Activated T-cell treated with anti-CD3 and anti-CD28 coated beads for 4 hours (primary cell): Measurements from ENCODE around the gene PRKN.

Source experiments
- DNase-seq: peaks from one replicate; pipeline ENCODE4 v3.0.0-alpha.2; 2020

The PRKN gene

DNA sequence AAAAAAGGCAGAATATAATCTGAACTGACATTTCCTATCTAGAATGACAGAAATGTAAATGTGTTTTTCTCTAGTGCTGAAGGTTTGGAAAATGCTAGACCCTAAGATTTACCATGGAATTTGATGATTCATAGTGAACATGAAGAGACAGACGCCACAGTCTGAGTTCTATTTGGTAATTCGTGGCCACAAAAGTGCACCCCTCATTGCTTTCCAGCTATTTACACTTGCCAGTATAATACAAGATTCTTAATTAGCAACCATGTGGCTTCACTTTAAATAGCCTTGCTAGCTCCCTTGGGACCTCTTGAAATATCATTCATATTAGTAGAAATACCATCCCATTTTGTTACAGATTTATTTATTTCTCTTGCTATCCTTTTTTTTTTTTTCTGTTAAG is 636.8 kb downstream of the PRKN start:
- no peak for DNase-seq

DNA sequence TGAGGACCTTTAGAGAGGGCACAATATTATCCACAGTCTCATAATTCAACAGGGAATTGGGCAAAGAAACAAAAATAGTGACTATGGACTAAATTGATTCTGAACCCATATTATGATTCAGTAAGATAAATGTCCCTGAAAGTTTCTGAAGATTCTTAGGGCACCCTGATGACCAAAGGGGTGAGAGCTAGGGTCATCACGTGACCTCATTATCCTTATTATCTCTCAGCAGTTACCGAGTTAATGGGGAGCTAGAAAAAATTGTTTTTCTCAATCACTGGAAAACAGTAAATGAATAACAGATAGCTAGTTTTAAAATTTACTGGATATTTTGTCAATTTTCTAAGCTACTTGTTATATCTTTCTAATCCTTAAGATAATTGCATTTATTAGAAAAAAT is 639.5 kb downstream of the PRKN start:
- DNase-seq, result no peak

DNA sequence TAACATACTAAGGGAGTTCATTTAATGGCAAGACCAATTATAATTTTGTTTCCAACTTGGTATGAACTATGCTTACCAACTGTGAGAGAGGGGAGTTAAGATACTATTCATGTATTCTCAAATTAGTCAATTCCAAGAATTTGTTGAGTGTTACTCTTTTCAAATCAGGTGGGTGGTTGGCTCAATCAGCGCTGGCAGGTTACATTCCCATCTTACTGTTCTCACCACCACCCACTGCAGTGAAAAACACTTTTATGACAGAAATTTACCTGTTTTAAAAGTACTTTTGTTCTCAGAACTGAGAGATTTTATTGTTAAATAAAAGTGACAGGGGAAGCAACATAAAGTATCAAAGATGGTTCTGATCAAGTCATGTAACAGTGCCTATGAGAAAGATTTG is 642.0 kb downstream of the PRKN start:
- no peak for DNase-seq

GRCh38 chr6:162082520-162082919 is 645.0 kb downstream of the PRKN start:
- no peak for DNase-seq

DNA sequence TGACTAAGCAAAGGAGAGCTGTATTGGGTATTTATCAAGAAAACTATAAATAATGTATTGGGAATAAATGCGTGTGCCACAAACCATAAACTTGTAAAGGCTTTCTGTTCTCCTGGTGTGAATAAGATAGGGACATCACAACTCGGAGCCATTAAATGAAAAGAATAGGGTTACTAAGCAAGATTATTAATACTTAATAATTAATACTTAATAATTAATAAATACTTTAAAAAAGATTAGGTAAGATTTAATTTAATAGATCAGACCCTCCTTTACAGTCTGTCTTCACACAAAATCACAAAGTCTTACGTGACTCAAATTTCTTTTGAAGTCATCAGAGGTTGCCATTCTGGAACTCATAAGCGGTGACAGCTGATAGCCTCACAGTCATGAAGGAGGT is 648.9 kb downstream of the PRKN start:
- no peak for DNase-seq

- DNase-seq, result no peak
Observed at GRCh38 chr6:162078126-162078525, 649.4 kb downstream of the PRKN start.

- no peak for DNase-seq
Observed at GRCh38 chr6:162076816-162077215, 650.8 kb downstream of the PRKN start.

DNA sequence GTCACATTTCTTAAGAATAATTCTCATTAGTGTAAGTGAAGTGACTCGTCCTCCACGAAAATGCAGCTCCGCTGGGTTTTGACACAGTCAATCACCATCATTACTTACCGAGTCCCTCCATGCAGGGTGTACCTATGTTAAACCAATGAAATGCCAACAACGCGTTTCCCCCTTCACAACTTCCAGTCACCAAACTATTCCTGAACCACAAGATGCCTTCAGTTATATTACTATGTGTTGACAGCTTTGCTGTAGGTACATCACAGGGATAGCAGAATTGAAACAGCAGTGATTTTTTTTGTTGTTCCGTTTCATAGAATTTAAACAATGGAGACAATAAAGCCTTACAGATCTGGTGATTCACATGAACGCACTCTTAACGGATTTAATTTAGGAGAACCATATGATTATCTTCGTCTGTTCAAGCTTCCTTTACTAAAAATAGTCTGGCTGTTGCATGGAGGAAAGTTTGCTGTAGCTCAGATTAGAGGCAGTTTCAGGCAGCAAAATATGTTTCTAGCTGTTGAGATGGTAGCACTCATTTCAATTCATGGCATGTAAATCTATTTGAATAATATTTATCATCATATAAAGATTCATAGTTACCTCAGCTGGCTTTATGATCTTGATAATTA is 652.8 kb downstream of the PRKN start:
- no peak for DNase-seq

- DNase-seq, result no peak
Observed at GRCh38 chr6:162070639-162071038, 656.9 kb downstream of the PRKN start.

GRCh38 chr6:162069995-162070394 is 657.6 kb downstream of the PRKN start:
- DNase-seq, result no peak

GRCh38 chr6:162068340-162068739 is 659.2 kb downstream of the PRKN start:
- DNase-seq, result no peak

- DNase-seq, result no peak
Observed at GRCh38 chr6:162063666-162064065, 663.9 kb downstream of the PRKN start.

DNA sequence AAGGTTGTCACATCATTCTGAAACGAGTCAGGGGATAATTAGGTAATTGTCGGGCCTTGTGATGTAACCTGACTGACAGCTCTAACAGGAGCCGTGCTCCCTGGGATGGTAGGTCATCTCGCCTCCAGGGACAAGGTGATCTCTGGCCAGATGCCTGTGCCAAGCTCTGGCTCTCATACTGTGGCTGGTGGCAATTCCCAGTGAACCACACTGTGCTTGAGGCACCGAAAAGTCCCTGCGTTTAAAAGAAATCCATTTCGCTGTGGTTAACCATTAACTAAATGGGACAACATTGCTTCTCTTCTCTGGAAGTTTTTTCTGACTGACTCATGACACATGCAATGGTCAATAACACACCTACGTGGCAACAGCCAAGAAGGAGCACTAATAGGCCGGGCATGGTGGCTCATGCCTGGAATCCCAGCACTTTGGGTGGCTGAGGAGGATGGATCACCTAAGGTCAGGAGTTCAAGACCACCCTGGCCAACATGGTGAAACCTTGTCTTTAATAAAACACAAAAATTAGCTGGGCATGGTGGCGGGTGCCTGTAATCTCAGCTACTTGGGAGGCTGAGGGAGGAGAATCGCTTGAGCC is 669.2 kb downstream of the PRKN start:
- DNase-seq, result no peak

- no peak for DNase-seq
Observed at GRCh38 chr6:162056745-162057144, 670.8 kb downstream of the PRKN start.

- DNase-seq, result no peak
Observed at GRCh38 chr6:162056061-162056460, 671.5 kb downstream of the PRKN start.

GRCh38 chr6:162055365-162055764 is 672.2 kb downstream of the PRKN start:
- DNase-seq, result no peak

DNA sequence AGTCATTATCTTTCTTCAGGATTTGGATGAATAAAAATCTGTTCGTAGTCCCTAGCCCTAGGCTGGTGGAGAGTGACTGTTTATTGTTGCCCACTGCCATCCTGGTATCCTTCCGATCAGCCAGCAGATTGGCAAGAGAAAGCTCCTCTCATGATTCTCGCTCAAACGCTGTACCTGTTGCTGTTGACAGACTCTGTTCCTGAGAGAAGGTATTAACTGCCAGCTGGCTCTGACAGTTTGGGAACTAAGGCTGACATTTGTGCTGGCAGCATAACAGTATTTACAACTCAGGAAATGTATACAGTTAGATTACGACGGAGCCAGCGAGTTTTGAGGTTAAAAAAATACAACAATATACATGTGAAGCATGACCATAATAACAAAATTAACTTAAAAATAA is 674.5 kb downstream of the PRKN start:
- DNase-seq, result no peak

GRCh38 chr6:162050579-162050978 is 677.0 kb downstream of the PRKN start:
- DNase-seq, result no peak

DNA sequence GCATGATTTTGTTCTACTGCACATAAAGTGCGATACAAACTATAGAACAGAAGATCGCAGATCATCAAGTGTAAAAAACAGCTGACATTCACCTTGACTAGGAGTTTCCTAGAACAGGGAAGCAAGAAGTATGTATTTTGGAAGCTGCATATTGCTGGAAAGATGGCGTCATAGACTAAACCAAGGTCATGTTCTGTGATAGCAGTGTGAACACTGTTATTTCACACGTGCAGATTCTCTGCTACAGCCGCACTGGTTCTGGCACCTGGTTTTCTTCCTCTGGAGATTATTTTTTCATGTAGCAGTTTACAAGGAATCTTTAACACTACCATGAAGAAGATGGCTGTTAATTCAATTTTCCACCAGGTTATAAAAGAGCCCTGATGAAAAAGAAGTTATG is 681.2 kb downstream of the PRKN start:
- no peak for DNase-seq

DNA sequence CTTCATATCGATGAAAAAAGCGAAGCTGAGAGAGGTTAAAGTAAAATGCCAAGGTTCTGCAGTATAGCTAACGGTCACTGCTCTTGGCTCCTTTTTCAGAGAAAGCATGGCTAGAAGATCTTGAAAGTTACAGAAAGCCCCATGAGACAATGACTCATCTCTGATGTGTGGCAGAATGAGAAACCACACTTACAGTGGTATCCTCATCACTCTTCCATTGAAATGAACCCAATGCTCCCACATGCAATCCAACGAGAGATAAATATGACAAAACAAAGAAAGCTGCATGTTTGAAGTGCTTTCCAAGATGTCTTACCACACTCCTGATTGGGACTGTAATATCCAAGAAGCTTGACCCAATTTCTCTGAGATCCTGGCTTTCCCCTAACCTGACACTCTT is 694.9 kb downstream of the PRKN start:
- DNase-seq, result no peak

DNA sequence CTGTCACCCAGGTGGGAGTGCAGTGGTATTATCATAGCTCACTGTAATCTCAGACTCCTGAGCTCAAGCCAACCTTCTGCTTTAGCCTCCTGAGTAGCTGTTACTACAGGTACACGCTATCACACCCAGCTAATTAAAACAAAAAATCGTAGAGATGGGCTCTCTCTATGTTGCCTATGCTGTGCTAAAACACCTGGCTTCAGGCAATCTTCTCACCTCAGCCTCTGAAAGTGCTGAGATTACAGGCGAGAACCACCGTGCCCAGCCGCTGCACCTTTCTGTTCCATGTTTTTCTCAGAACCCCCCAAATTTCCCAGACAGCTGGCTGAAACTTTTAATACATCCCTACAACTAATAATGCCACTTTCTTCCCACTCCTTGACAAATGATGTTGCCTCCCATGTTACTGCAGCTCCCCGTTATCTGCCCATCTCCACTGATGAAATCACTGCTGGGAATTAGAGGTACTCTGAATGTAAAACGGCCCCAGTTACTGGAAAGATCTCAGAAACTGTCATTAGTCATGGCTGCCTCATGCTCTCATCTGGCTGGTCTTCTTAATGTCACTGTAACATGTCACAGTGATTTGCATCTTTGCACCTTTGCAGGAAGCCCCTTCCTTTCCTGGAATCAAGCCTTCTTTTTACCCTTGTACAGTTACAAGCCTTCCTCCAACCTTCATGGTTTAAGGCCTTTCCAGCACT is 697.5 kb downstream of the PRKN start:
- DNase-seq, result no peak

- DNase-seq, result no peak
Observed at GRCh38 chr6:162026843-162027242, 700.7 kb downstream of the PRKN start.

DNA sequence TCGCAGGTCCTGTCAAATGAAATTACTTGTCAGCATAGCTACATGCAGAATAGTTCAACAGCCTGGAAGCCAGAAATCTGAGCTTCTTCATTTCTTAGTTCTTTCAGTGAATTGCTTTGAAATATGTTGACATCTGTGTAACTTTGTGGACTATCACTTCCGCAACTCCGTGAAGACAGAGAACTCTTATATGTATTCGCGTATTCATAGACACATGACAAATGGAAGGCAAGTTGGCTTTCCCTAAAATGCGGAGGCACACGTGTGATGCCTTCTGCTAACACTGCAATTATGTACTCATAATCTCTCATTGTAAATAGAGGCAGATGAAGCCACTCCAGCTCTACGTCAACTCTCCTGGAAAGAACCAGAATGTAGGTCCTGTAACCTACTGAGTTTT is 701.5 kb downstream of the PRKN start:
- DNase-seq, result no peak

- no peak for DNase-seq
Observed at GRCh38 chr6:162019349-162019748, 708.2 kb downstream of the PRKN start.

DNA sequence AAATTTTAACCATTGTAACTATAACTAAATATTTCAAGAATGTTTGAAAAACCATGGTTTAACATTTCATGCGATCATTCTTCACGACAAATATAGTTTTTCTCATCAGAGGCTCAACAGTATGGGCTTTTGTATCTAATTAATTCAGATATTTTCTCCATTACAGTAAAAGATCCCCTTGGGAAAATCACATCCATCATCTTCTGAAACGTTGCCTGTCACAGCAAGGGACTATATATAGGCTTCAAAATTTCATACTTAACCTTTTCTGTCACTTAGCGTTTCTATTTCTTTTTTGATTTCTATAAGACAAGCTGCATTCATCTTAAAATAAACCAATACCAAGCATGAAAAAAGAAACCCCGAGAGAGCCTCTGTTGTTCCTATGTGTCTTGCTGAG is 710.0 kb downstream of the PRKN start:
- no peak for DNase-seq
